NCI-H1105 (cell line): ENCODE measurements around the gene HS1BP3.

Experiments
- DNase-seq: peaks from one replicate; lab custom pipeline; 2025; lab: John Stamatoyannopoulos, UW

HS1BP3 gene

DNA sequence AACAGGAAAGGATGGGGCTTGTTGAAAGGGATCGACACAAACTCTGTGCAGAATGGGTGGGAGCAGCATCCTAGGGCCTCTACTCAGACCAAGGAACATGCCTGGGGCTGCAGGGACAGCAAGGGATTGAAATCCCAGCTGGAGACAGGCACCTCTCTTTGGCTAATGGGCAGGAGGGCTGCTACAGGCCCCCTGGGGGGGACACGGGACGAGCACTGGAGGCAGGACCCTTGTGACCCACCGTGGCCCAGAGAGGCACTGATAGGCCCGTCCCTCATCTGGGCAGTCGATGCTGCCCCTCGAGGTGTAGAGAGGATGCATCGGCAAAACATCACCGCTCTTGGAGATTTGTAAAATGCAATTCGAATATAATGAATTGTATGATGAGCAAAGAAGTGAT lies 5.1 kb downstream of the HS1BP3 start:
- no peak for DNase-seq

DNA sequence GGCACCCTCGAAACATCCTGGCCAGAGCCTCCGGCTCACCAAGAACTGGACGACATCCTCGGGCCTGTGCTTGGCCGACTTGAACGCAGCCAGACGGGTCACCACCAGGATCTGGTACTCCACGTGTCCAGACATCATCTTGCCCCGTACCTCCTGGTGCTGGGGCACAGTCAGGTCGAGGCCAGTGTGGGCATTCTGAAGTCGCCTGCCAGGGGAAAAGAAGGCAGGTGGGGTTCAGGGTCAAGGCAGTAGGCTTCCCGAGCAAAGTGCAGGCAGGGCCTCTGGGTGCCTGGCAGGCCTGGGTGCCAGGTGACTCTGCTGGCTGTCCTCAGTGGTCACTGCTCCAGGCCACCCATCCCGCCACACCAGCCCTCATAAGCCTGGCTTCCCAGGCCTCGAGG lies 5.6 kb downstream of the HS1BP3 start:
- no peak for DNase-seq

DNA sequence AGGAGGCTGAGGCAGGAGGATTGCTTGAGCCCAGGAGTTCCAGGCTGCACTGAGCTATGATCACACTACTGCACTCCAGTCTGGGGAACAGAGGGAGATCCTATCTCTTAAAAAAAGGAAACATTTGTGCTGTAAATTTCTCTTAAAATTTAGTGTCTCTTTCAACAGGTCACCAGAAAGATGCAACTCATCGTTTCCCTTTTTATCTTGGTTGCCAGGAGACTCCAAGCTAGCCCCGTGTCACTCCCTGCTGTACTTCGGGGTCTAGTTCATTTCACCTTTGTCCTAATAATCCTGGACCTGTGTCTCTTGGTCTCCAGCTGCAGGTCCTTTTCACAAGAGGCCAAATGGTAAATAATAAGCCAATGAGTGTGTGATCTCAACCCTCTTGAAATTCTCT lies 7.1 kb downstream of the HS1BP3 start:
- no peak for DNase-seq

DNA sequence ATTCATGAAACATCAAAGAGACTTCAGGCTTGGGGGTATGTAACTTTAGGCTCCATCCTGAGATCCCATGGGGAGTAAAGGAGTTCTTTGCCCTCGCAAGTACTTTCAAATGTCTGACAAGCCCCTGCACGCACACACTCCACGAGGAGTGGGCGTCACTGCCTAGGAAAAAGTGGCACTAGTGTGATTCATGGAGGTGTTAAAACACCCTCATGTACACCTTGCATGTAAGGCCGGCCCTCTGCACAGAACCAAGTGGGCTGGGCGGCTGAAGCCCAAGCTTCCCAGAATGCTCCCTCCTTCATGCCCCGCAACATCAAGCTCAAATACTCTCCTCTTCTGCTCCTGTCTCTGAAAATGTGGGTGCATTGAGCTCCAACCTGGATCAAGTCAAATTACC lies 7.8 kb downstream of the HS1BP3 start:
- no peak for DNase-seq

DNA sequence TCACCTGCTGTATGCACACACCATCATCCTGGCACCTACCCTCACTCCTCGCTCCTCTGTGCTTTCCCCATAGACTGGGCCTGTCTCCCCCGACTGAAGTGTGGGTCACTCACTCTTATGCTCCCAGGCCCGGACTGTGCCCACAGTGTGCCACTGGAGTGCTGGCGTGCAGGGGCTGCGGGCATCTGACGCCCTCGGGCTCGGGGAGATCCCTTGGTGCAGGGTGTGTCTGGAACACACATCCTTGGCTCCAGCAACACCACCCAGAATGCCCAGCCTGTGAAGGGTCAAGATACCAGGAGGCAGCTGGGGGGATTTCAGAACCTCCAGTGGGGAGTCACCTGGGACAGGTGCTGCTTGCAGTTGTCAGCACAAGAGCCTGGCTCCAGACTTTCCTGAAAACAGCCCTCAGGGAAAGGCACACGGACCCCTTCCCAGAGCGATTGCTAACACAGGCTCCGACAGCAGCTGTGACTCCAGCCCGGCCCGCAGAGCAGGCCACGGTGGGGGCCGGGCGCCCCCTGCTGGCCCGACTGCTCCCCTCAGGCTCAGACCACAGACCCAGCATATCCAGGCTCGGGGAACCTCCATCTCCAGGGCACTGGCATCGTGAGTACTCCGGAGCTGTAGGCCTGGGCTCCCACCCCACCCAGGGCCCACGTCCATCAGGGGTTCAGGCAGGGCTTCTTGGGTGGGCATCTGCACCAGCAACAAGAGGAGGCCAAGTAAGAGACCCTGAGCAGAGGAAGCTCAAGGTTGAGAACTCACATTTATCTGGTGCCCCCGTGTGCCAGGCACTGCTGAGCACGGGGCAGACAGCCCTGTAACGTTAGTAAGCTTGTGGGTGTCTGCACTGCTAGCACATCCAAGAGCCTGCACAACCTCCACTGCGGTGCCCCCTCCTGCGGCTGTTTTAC lies 8.6 kb downstream of the HS1BP3 start:
- DNase-seq, result peak; percentile 52

DNA sequence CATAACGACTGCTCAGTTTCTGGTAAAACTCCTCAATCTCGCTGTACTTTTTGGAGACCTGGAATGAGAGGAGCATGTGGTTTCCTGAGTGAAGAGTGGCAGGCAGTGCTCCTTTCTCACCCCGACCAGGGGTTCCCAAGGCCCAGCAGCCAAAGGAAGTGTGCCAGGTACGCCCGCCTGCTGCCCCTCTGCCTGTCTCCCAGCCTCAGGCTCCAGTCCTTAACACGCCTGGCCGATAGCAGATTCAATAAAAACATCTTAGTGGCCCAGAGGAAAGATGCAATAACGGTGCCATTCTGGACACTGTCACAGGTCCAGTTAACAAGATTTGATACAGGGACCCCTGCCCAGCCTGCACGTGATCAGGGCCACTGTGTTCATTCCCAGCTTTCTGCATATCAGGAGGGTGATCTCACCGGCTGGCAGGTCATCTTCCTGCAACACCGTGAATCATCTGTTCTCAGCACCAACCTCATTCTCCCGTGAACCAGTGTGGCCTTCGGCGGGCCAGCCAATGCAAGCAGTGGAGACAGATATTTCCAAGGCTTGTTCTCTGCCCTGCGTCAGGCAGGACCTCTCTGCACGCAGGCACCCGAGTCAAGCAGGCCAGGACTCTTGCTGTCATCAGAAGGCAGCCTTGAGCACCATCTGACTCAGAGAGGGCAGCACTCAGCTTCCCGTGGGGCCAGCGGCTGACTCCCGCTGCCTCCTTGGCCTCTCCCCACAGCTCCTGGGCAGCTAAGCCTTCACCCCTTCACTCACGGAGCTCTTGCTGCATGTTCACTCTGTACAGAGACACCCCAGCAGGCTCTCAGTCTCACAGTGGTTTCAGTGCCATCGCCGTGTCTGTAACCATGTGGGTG lies 9.5 kb downstream of the HS1BP3 start:
- no peak for DNase-seq

DNA sequence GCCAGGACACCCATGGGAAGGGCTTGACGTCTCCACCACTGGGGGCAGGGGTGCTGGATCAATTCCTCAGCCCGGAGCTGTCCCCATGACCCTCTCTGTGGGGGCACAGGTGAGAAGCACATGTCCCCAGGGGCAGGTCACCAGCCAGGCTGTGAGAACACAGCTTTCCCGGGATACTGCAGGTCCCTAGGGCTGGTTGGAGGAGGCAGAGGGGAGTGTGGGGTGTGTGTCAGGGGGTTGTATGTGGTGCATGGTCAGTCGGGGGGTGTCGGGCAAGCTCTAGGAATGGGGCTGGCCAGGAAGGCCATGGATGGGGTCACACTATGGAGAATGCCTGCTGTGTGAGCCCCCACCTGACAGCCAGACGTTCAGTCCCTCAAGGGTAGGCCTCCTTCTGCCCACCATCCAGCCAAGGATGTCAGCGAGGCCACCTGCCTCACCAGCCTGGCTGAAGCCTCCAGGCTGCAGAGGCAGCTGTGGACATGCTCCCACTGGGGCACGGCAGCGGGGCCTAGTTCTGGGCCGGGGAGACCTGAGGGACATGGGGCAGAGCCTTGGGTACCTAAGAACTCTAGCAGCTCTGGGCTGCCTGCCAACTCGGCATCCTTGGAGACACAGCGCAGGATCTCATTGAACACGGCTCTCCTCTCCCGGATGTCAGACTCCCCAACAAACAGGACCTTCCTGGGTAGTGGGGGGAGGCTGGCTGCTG lies 10.3 kb downstream of the HS1BP3 start:
- DNase-seq, result no peak

DNA sequence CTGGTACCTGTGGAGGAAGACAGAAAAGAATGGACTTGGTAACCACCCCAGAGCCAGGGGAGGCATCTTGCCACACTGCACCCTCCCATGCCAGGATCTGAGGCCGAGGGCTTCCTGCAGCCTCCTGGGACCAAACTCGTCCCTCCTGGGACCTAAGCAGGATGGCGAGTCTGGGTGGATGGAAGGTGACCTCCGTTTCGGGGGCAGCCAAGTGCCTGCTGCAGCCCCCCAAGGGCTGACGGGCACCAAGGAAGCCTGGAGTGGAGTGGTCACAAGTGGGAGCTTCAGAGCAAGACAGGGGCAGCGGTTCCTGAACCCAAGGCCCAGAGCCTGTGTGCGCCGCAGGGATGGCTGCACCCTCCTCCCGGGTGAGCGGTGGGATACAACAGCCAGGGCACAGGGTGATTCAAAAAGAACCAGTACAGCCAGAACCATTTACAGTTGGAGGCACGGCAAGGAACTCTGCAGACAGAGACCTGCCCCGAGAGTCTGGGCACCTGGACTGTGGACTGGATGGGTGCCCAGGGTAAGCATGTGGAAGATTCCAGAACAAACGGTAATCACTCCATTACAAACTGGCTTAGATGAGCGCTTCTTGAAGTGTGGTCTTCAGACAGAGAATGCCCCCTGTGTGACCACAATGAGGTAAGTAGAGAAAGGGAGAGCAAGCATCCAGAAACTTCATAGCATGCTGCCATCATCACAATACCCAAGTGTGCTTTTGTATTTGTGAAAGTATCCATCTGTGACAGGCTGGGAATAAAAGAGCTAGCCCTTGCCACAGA lies 12.1 kb downstream of the HS1BP3 start:
- no peak for DNase-seq

DNA sequence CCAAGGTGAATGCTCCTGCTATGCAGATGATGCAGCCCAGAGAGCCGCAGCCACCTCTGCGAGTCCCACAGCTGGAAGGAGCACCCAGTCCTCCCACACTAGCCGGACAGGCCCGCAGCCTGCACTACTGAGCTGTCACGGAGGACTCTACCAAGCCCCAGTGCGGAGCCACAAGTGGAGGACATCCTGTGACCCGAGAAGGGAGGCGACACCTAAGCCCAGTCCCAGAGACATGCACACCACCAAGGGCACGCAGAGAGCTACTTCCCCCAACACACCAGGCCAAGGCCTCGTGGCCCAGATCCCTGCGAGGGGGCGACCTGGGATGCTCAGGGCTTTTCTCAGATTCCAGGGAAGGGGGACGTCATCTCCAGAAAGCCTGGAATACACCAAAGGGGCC lies 12.9 kb downstream of the HS1BP3 start:
- no peak for DNase-seq

DNA sequence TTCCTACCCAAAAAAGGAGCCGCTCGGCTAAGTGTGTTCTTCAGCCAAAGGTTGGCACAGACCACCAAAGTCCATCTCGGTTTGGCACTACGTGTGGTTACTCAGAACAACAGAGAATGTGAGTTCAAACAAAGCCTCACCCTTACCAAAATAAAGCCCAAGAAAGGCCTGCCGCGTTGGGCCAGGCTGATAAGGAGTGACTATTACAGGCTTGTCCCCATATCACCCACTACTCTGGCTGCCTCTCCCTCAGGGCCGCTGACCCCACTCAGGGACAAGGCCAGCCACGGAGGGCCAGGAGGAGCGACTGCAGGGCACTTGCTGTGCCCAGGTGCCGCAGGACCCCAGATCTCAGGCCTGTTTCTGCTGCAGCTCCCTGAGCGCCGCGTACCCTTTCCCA lies 13.8 kb downstream of the HS1BP3 start:
- DNase-seq, result no peak

DNA sequence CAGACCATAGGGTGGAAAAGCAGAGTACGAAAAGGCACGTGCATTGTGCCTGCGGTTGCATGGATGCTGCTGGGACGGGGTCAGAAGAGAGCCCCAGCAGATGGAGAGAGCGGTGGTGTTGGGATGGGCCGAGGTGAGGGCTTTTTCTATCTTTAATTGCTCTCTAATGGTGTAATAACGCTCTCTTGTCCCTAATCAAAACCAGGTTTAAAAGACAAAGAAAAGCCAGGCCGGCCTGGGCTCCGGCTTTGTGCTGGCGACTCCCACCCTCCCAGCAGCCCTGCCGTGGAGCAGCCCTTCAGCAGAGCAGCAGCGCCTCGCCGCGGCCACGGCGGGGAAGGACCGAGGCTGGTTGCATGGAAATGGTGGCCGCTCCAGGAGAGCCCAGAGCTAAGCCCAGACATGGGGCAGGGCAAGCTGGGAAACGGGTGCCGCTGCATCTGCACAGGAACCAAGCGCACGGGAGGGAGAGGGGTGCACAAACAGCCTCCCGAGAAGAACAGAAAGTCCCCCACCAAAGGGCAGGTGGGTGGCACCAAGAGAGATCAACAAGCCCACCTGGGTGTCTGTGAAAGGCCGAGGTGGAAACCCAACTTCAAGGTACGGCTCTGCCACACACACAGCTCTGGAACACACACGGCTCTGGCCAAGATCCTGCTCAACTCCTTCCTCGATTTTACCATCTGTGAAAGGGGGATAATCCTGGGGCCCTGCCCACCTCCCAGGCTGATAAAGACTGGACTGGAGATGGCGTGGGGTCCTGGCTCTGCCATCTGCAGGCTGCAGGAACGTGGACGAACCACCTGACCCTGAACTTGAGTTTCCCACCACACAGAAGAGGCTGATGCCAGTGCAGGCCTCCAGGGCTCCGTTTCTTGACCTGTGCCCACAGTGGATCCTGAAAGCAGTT lies 15.0 kb downstream of the HS1BP3 start:
- DNase-seq, result peak; percentile 73

DNA sequence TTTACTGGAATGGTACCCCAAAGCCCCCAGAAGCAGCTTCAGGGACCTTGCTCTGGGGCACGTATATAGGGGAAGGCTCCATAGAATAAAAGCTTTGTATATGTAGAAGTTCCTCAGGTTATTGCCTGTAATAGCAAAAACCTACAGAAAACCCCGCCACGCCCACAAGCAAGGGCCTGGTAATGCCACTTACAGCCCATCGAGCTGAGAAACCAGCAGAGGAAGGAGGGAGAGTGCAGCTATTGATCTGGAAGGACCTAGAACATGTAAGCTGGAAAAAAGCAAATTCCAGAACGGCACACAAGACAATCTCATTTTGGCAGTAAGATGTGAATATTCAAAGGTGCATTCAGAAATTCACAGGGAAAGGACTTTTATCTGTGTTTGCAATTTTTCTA lies 15.8 kb downstream of the HS1BP3 start:
- DNase-seq, result no peak

DNA sequence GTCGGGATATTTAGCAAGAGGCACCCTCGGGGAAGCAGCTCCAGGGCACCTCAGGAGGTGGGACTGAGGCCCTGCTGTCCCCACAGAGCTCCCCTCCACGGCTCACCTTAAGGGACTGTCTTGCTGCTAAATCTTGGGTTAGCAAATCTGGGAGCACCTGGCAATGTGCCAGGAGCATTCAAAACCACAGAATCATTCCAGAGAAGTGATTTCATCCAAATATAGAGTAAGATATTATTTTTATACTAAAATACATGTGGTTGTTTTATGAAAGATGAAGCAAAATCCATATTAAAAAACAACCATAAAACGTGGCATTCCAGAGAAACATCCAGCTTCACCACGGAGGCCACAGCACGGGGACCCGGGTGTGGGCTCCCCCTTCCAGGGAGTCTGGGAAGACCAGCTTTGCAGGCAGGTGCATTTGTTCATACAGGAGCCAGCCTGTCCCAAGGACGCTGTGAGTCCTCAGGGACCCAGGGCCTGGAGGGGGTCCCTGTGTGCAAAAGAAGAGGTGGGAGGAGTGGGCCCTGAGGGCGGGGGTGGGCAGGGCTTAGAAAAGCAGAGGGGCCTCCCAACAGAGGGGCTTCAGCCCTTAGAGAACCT lies 16.3 kb downstream of the HS1BP3 start:
- no peak for DNase-seq

DNA sequence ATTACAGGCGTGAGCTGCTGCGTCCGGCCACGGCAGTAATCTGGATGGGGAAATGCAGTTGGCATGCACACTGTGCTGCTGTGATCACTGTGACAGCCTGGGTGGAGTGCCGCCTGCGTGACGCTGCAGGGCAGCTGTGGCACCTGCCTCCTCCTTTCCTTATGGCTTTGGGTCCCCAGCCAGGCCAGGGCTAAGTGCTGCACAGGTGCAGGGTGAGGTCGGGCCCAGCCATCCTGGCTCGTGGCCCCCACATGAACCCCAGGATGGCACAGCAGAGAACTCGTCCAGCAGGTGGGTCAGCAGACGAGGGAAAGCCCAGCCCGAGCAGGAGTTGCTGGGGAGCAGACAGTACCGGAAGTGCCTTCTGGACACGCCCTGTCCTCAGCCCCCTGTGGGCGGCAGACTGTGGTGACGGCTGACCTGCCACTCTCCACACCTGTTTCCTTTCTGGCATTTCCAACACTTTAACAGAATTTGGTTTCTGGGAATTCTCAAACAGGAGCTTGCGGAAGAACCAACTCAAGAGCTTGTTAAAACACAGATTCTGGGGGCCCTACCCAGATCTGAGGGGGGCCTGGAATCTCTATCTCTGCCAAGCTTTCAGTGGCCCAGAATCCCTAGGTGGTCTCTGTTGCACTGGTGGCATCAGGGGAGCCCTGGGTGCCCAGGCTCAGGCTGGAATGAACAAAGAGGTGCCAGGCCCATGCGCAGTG lies 16.9 kb downstream of the HS1BP3 start:
- no peak for DNase-seq

DNA sequence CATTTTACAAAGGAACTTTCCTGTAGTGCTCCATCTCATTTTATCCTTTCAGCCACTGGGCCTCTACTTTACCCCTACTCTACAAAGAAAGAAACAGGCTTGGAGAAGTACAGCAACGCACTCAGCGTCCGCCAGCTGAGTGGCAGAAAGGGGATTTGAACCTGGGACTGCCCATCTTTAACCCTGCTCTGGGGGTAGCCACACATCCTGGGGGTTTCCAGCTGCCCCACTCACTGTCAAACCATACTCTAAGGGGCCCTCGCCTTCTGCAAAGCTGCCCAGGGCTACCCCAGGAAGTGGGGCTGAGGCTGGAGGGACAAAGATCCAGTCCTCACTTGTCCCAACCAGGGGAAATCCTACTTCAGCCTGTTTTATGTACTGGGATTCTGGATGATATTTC lies 17.9 kb downstream of the HS1BP3 start:
- no peak for DNase-seq

DNA sequence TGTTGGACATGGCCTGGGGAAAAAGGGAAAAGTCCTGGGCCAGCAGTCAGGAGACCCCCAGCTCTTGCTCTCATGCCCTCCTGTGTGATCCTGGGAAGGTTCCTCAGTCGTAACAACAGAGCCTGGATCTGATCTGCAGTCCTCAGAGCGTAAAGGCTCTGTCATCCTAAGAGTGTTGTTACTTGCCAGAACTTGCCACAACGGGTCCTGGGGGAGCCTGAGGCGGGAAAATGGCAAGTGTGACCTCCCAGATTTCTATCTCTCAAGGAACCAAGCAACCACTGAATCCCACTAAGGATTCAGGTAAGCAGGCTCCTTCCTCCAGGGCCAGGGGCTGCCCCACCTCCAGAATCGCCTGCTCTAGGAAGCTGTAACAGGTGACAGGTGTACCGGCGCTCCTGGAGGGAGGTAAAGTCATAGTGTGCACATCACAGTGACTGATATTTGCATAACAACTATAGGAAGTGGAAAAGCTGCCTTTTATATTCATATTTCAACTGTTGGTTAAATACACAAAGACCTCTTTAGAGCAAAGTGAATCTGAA lies 18.4 kb downstream of the HS1BP3 start:
- DNase-seq, result no peak

DNA sequence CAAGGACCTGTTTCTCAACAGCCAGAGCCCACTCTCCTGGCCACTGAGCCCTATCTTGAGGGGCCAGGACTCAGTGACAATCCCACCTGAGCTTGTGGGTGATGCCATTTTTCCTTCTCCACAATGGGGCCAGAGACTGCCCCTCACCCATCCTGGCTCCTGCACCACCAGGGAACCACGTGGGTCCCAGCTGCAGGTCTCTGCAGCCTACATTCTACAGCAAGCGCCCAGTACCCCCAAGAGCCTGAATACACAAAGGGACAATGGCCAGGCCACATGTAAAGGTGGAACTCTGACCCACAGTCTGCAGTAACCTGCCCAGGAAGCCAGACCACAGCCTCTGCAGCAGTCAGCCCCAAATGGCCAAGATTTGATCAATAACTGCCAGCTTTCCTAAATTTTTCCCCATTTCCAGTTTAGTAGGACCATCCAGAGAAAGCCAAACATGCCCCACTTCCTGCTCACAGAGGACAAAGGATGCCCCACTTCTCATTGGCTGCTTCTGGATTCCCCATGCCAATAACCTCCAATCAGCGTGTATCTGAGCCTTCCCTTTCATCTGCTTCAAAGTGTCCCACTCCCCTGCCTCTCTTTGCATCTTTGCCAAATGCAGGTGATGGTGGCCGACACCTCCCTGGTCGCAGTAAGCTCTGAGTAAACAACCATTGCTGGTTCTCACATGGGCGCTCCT lies 19.1 kb downstream of the HS1BP3 start:
- no peak for DNase-seq

DNA sequence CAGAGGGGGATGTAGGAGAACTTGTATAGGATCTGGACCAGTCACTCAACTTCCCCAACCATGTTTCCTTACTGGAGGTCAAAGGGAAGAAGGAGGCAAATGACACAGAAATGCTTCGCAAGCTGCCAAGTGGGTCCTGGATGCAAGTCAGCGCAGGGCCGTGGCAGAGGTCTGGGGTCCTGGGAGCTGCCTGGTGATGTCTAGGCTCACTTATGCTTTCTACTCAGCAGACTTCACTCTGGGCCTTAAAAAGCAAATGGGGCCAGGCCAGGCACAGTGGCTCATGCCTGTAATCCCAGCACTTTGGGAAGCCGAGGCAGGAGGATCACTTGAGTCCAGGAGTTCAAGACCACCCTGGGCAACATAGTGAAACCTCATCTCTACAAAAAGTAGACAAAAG lies 19.9 kb downstream of the HS1BP3 start:
- no peak for DNase-seq
